Right lobe of liver (tissue), 6 donors: Measurements from ENCODE around the gene C3orf20. TPM values are rescaled to one million over a fixed set of nuclear protein-coding genes. Genes with fewer than 3 reads are reported as not detected.
"Not testable (repeated sequence)": the region's sequence is repeated elsewhere in the genome, so short reads cannot be mapped to it uniquely, and the experiment has no call there.

ENCODE experiments used
- ATAC-seq, 4 donors: fragments of 200-7000 bp; cut with Tn5 transposase; one replicate each; pipeline ENCODE4 v1.9.1; 2020; ENCODE audit warnings: mild to moderate bottlenecking in 4 of 4, moderate library complexity in 4 of 4
- DNase-seq, 3 donors: peaks; one replicate each; pipeline ENCODE4 v3.0.0-alpha.2; 2020
- H3K27ac ChIP-seq, 3 donors: fragments of 200-600 bp; one replicate each; pipeline ENCODE4 v1.8.0; 2022
- H3K27me3 ChIP-seq, 2 donors: fragments of 200-600 bp; one replicate each; pipeline ENCODE4 v1.8.0; 2022
- H3K36me3 ChIP-seq, 4 donors: fragments of 200-600 bp; sonication (generic) in 1 of 4; one replicate each; pipeline versions ENCODE4 v1.5.1 to v1.8.0; 2017 to 2022; ENCODE audit warnings: control low read depth in 1 of 4
- H3K4me1 ChIP-seq, 4 donors: fragments of 200-600 bp; sonication (generic) in 1 of 4; one replicate each; pipeline versions ENCODE4 v1.5.1 to v1.8.0; 2017 to 2022; ENCODE audit warnings: control low read depth in 1 of 4
- H3K4me3 ChIP-seq, 3 donors: fragments of 200-600 bp; one replicate each; pipeline ENCODE4 v1.8.0; 2022
- H3K9me3 ChIP-seq, 4 donors: fragments of 200-600 bp; sonication (generic) in 1 of 4; one replicate each; pipeline versions ENCODE4 v1.5.1 to v1.8.0; 2017 to 2022; ENCODE audit warnings: control low read depth in 1 of 4
- CTCF ChIP-seq, 4 donors: fragments of 200-600 bp in 3 of 4; fragments of 450-650 bp in 1 of 4; IDR thresholded peaks; one replicate each; pipeline versions ENCODE4 v1.5.1 to v1.8.0; 2016 to 2022; ENCODE audit warnings: antibody characterized with exemption in 4 of 4, mild to moderate bottlenecking in 2 of 4
- POLR2A ChIP-seq: fragments of 450-650 bp; IDR thresholded peaks from one replicate; pipeline ENCODE4 v1.6.1; 2017; ENCODE audit warnings: antibody characterized with exemption, mild to moderate bottlenecking
- WGBS: methylation state at CpG from one replicate; pipeline ENCODE4 v1.1.6; 2018; ENCODE audit warnings: low coverage, low lambda C conversion rate; ENCODE audit not compliant: insufficient coverage; ENCODE audit errors: missing lambda C conversion rate; 5-methylcytosine and 5-hydroxymethylcytosine counted together
- intact Hi-C, 2 donors: fragments of 100-400 bp; cut with DNase I; formaldehyde crosslinking; loops; one replicate each; pipeline versions ENCODE4 v1.11.2 to v1.14.1; 2022
- total RNA-seq, 6 experiments: library from RNA; depleted of rRNA in 2 of 6; stranded (reverse); fragments of >200 nt in 2 of 6; fragmentation: NEBNext Ultra II Directional in 3 of 6; extraction: Animal tissue kit (Norgen Biotek cat#: 25700) in 3 of 6; gene quantifications; one replicate each; pipeline versions ENCODE4 v1.1.0 to v1.2.4, GENCODE V29; 2016 to 2023
- donor health status: DM: no; HTN: yes; CAD: no.
- donor health status: DM: no; HTN: no; CAD: no.
- donor health status: DM: no; HTN: no; CAD: no.
- donor health status: DM: no; HTN: yes; CAD: no.
- donor health status: DM: no; HTN: yes; CAD: no.

The C3orf20 gene
- total RNA-seq, 6 experiments from 2014 or later = 0.09 to 0.11 TPM; not detected in 4

- H3K27ac ChIP-seq = no peak overlapping the region
- no peak for DNase-seq
Observed at GRCh38 chr3:14808025-14808424, 133.1 kb downstream of the C3orf20 start.

GRCh38 chr3:14808502-14809266, 133.7 kb downstream of the C3orf20 start:
- Histone ChIP-seq H3K9me3 (no peaks in the 10 kb centered on the region), H3K4me3 (no peak overlapping the region), H3K27me3 (peaks cover 0 to 7% of the 10 kb centered on the region in 2 donors), H3K27ac (no peak overlapping the region), H3K36me3 (no peaks in the 10 kb centered on the region), H3K4me1 (peaks cover 0 to 12% (median 3%) of the 10 kb centered on the region in 4 donors)
- DNase-seq = no peak
- WGBS = 79% methylated on average over 4 of the region's 5 CpGs
- ATAC-seq = no peak
- intact Hi-C loops = no loop called here
- TF ChIP-seq CTCF (IDR thresholded peaks at IDR 0.05) (no peak), POLR2A (no peak)

More at GRCh38 chr3:14808025-14808424, 133.1 kb downstream of the C3orf20 start:
- Histone ChIP-seq H3K9me3 (no peaks in the 10 kb centered on the region), H3K4me1 (peaks cover 0 to 19% (median 6%) of the 10 kb centered on the region in 4 donors), H3K4me3 (no peak overlapping the region), H3K36me3 (no peaks in the 10 kb centered on the region), H3K27me3 (peaks cover 0 to 7% of the 10 kb centered on the region in 2 donors)
- no peak for ATAC-seq
- intact Hi-C loops = no loop called here
- TF ChIP-seq CTCF (IDR thresholded peaks at IDR 0.05) (no peak), POLR2A (no peak)

GRCh38 chr3:14809611-14810010, 134.7 kb downstream of the C3orf20 start:
- H3K4me1 ChIP-seq, DNase-seq, ATAC-seq, H3K27me3 ChIP-seq, H3K9me3 ChIP-seq, H3K4me3 ChIP-seq, H3K36me3 ChIP-seq, intact Hi-C loops: not testable (repeated sequence)
- 60% methylated on average over 1 of the region's 9 CpGs for WGBS
- peak overlapping the region in 2 of 3 donors; percentile 26 to 51 for H3K27ac ChIP-seq

GRCh38 chr3:14810070-14810791, 135.3 kb downstream of the C3orf20 start:
- peak overlapping the region; percentile 39 to 47 (median 42) for H3K4me3 ChIP-seq
- no peaks in the 10 kb centered on the region for H3K36me3 ChIP-seq
- 20% methylated on average over 13 of the region's 85 CpGs for WGBS
- H3K9me3 ChIP-seq = no peaks in the 10 kb centered on the region
- DNase-seq (peak in 1 of 3 donors; percentile 48), ATAC-seq (peak; percentile 48 to 68 (median 64))
- intact Hi-C loops = no loop called here
- peak overlapping the region in 2 of 3 donors; percentile 26 to 73 for H3K27ac ChIP-seq
- no peak for TF ChIP-seq CTCF (IDR thresholded peaks at IDR 0.05)
- TF ChIP-seq POLR2A = no peak
- peaks cover 0 to 12% (median 0%) of the 10 kb centered on the region in 4 donors for H3K4me1 ChIP-seq
- peaks cover 0 to 7% of the 10 kb centered on the region in 2 donors for H3K27me3 ChIP-seq
